ENCODE data around the gene CAMTA1.

Gene CAMTA1

GRCh38 chr1:7652061-7652460, 866.8 kb downstream of the CAMTA1 start:
- TF ChIP-seq YY1 (tag by site-specific recombination; IDR thresholded peaks at IDR 0.05) = no peak
- TF ChIP-seq SP3 (tag by site-specific recombination; IDR thresholded peaks at IDR 0.05) = no peak
- TF ChIP-seq ZNF76 (tag by site-specific recombination; IDR thresholded peaks at IDR 0.05; ENCODE audit: borderline replicate concordance, low read depth) = no peak
- no peak for TF ChIP-seq ZNF529 (tag by site-specific recombination; IDR thresholded peaks at IDR 0.05; ENCODE audit: insufficient replicate concordance)
- TF ChIP-seq ZNF394 (tag by site-specific recombination; IDR thresholded peaks at IDR 0.05; ENCODE audit: borderline replicate concordance) = no peak
- no peak for TF ChIP-seq ZNF138 (tag by site-specific recombination; IDR thresholded peaks at IDR 0.05; ENCODE audit: borderline replicate concordance)
- no peak for TF ChIP-seq FEZF1 (tag by site-specific recombination; IDR thresholded peaks at IDR 0.05)
- TF ChIP-seq ZNF785 (tag by site-specific recombination; IDR thresholded peaks at IDR 0.05) = no peak
- TF ChIP-seq OSR2 (tag by site-specific recombination; IDR thresholded peaks at IDR 0.05) = no peak
- TF ChIP-seq PRDM2 (tag by site-specific recombination; IDR thresholded peaks at IDR 0.05; ENCODE audit: borderline replicate concordance) = no peak
- TF ChIP-seq ZNF580 (tag by site-specific recombination; IDR thresholded peaks at IDR 0.05) = no peak
- TF ChIP-seq ZNF335 (tag by site-specific recombination; conservative IDR thresholded peaks at IDR 0.05) = no peak
- no peak for TF ChIP-seq ZNF302 (tag by site-specific recombination; IDR thresholded peaks at IDR 0.05; ENCODE audit: low read depth)
- no peak for TF ChIP-seq KLF8 (tag by site-specific recombination; IDR thresholded peaks at IDR 0.05)
- TF ChIP-seq ZNF561 (tag by site-specific recombination; IDR thresholded peaks at IDR 0.05; ENCODE audit: borderline replicate concordance) = no peak
- TF ChIP-seq ZNF114 (tag by site-specific recombination; IDR thresholded peaks at IDR 0.05) = no peak
- H3K4me1 ChIP-seq (ENCODE audit: control insufficient read depth, insufficient read depth, low read length) = no peaks in the 10 kb centered on the region
- H3K36me3 ChIP-seq (ENCODE audit: control insufficient read depth in 2 of 2, insufficient read depth in 1 of 2, low read length in 2 of 2) = no peaks in the 10 kb centered on the region
- H3K9me3 ChIP-seq (ENCODE audit: control insufficient read depth, insufficient read depth, low read depth, low read length) = no peaks in the 10 kb centered on the region
- no peak overlapping the region for H3K4me3 ChIP-seq (ENCODE audit: low read depth, low read length)
- POLR2A ChIA-PET = no interaction called here
- CTCF ChIA-PET = interaction anchor here (0.6 to 2.7 kb wide), 4 partner anchors 17 to 161 kb away, joined by 4 to 11 read pairs (median 4); no protein-coding TSS in a partner anchor
- H3K27ac ChIP-seq (ENCODE audit: extremely low read depth, low read depth, low read length) = no peak overlapping the region

GRCh38 chr1:7652515-7653098, 867.4 kb downstream of the CAMTA1 start:
- Histone ChIP-seq H3K36me3 (ENCODE audit: control insufficient read depth in 2 of 2, insufficient read depth in 1 of 2, low read length in 2 of 2) (no peaks in the 10 kb centered on the region), H3K27ac (ENCODE audit: extremely low read depth, low read depth, low read length) (no peak overlapping the region), H3K4me1 (ENCODE audit: control insufficient read depth, insufficient read depth, low read length) (no peaks in the 10 kb centered on the region), H3K4me3 (ENCODE audit: low read depth, low read length) (no peak overlapping the region), H3K9me3 (ENCODE audit: control insufficient read depth, insufficient read depth, low read depth, low read length) (no peaks in the 10 kb centered on the region)
- ChIA-PET CTCF (interaction anchor here (0.6 to 2.7 kb wide), 3 partner anchors 17 to 162 kb away, joined by 4 to 11 read pairs (median 4); no protein-coding TSS in a partner anchor), POLR2A (no interaction called here)
- TF ChIP-seq ZSCAN5A (tag by site-specific recombination; IDR thresholded peaks at IDR 0.05) (no peak), ZNF366 (tag by site-specific recombination; conservative IDR thresholded peaks at IDR 0.05) (no peak), ZNF600 (tag by site-specific recombination; IDR thresholded peaks at IDR 0.05) (no peak), ZIC2 (tag by site-specific recombination; IDR thresholded peaks at IDR 0.05) (no peak), ZNF654 (tag by site-specific recombination; IDR thresholded peaks at IDR 0.05; ENCODE audit: low read depth) (no peak), ZNF292 (tag by site-specific recombination; IDR thresholded peaks at IDR 0.05; ENCODE audit: borderline replicate concordance, low read depth) (no peak), ZBTB8A (tag by site-specific recombination; IDR thresholded peaks at IDR 0.05) (no peak), ZNF114 (tag by site-specific recombination; IDR thresholded peaks at IDR 0.05) (no peak), ZNF391 (tag by site-specific recombination; IDR thresholded peaks at IDR 0.05; ENCODE audit: borderline replicate concordance, low read depth) (no peak), ZNF350 (tag by site-specific recombination; IDR thresholded peaks at IDR 0.05) (no peak), ZNF274 (IDR thresholded peaks at IDR 0.05; ENCODE audit: low read length) (no peak), ZNF274 (tag by site-specific recombination; IDR thresholded peaks at IDR 0.05; ENCODE audit: borderline replicate concordance) (no peak), WT1 (tag by site-specific recombination; IDR thresholded peaks at IDR 0.05) (no peak), ZNF324 (tag by site-specific recombination; IDR thresholded peaks at IDR 0.05) (no peak)

All from HEK293 (cell line).